ENCODE measurements around the gene VTI1A.

The VTI1A gene

DNA sequence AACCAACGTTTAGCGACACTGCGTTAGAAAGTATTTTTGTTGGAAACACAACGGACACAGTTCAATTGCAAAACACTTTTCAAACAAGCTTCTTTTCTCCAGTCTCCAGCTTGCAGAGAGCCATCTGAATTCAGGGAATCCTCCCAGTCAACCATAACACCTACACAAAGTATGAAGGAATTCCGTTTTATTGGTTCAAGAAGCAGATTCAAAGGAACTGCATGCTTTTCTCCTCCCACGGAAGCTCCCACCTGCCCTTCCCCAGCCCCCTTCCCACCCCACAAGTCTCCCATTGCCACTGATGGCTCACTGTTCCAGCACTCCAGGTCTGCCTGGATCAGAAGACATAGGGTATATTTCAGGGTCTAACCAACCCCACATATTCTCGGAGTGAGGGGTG, 312.5 kb downstream of the VTI1A start:
- Histone ChIP-seq H3K4me1 (ENCODE audit: control insufficient read depth, insufficient read depth, low read length) (peaks cover 2% of the 10 kb centered on the region), H3K4me3 (ENCODE audit: low read depth, low read length) (no peak overlapping the region), H3K36me3 (ENCODE audit: control insufficient read depth, insufficient read depth, low read length) (no peaks in the 10 kb centered on the region), H3K27me3 (ENCODE audit: control insufficient read depth, insufficient read depth, low read length) (no peaks in the 10 kb centered on the region), H3K9me3 (ENCODE audit: control insufficient read depth, insufficient read depth, low read length) (no peaks in the 10 kb centered on the region), H3K9ac (ENCODE audit: low read depth, low read length) (no peak overlapping the region)

DNA sequence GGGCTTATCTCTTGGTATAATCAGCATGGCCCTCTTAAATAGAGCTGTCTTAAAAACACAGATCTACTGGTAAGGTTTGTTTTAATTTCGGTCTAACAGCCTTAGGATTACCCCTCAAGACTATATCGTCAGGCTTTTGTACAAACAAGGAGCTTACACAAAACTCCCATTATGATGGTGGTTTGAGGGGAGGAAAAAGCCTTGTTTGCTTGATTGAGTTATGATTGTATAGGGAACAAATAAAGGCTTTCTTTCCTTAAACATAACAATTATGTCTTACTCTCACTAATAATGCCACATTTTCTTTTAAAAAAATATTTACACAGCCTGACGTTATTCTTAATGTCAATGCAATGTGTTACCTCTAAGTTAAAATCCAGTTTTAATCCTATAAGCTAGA, 314.2 kb downstream of the VTI1A start:
- Histone ChIP-seq H3K27me3 (ENCODE audit: control insufficient read depth, insufficient read depth, low read length) (no peaks in the 10 kb centered on the region), H3K9ac (ENCODE audit: low read depth, low read length) (no peak overlapping the region), H3K4me1 (ENCODE audit: control insufficient read depth, insufficient read depth, low read length) (peaks cover 6% of the 10 kb centered on the region), H3K36me3 (ENCODE audit: control insufficient read depth, insufficient read depth, low read length) (no peaks in the 10 kb centered on the region), H3K4me3 (ENCODE audit: low read depth, low read length) (no peak overlapping the region), H3K9me3 (ENCODE audit: control insufficient read depth, insufficient read depth, low read length) (no peaks in the 10 kb centered on the region)

DNA sequence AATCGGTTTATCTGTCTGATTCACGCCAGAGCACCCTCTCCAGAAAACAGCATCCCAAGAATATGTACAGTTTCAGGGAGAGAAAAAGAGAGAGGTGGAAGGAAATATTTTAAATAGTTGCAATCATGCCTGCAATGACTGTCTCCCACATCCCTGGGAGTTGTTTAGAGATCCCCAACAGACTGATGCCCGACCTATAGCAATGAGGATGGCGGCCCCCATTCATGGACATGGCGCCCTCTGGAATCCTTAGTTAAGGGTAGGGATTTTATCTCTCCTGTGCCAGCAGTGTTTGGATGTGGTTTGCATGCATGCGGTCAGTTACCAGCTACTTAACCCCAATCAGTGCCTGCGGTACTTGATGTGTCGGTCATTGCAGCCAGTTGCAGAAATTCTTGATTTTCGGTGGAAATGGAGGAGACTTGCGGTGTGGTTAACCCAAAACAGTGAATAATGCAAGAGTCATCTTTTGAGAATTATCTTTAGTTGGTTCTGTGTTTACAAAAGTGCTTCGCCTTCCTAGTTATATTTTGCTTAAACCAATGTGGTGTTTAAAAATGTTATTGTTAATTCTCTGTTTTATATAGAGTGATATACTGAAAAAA, 317.0 kb downstream of the VTI1A start:
- H3K36me3 ChIP-seq (ENCODE audit: control insufficient read depth, insufficient read depth, low read length) = no peaks in the 10 kb centered on the region
- H3K4me1 ChIP-seq (ENCODE audit: control insufficient read depth, insufficient read depth, low read length) = peaks cover 20% of the 10 kb centered on the region
- no peaks in the 10 kb centered on the region for H3K9me3 ChIP-seq (ENCODE audit: control insufficient read depth, insufficient read depth, low read length)
- no peaks in the 10 kb centered on the region for H3K27me3 ChIP-seq (ENCODE audit: control insufficient read depth, insufficient read depth, low read length)
- no peak overlapping the region for H3K9ac ChIP-seq (ENCODE audit: low read depth, low read length)
- no peak overlapping the region for H3K4me3 ChIP-seq (ENCODE audit: low read depth, low read length)

DNA sequence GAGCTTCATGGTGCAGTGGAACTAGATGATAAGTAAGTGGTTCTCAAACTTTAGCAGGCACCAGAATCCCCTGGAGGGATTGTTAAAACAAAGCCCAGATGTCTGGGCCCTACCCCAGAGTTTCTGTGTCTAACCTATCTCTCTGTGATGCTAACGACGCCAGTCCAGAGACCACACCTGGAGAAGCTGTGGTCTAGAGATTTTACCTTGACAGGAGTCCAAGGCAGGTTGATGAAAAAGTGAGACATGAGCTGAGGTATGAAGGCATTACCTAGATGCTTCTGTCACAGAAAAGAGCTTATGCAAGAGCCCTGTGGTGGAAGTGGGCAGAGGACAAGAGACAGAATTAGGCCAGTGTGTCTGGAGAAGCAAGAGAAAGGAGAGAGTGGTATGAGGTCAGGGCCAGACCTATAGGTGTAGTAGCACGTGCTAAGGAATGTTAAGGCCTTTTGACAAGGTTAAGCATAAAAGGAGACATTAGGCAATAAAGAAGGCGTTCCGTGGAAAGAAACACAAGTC, 318.8 kb downstream of the VTI1A start:
- Histone ChIP-seq H3K27me3 (ENCODE audit: control insufficient read depth, insufficient read depth, low read length) (no peaks in the 10 kb centered on the region), H3K4me1 (ENCODE audit: control insufficient read depth, insufficient read depth, low read length) (peaks cover 18% of the 10 kb centered on the region), H3K9me3 (ENCODE audit: control insufficient read depth, insufficient read depth, low read length) (no peaks in the 10 kb centered on the region), H3K36me3 (ENCODE audit: control insufficient read depth, insufficient read depth, low read length) (no peaks in the 10 kb centered on the region), H3K4me3 (ENCODE audit: low read depth, low read length) (no peak overlapping the region), H3K9ac (ENCODE audit: low read depth, low read length) (no peak overlapping the region)

DNA sequence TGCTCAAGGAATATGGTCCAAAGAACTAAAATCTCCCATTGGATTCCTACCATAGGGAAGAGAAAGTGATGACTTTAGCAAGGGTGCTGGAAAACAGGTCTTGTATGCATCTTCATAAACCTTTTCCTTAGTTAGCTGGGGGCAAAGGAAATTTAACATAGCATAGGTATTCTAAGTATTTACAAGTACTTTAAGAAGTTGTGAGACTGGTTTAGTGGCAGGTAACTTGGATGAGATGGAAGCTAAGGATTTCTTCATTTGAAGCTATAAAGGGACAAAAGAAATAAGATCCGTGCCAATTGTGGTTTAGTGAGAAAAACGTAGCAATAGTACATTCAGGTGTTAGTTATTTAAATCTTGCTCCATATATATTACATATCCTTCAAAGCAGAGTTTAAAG, 319.6 kb downstream of the VTI1A start:
- no peak overlapping the region for H3K9ac ChIP-seq (ENCODE audit: low read depth, low read length)
- H3K9me3 ChIP-seq (ENCODE audit: control insufficient read depth, insufficient read depth, low read length) = no peaks in the 10 kb centered on the region
- no peaks in the 10 kb centered on the region for H3K36me3 ChIP-seq (ENCODE audit: control insufficient read depth, insufficient read depth, low read length)
- H3K4me3 ChIP-seq (ENCODE audit: low read depth, low read length) = no peak overlapping the region
- peaks cover 18% of the 10 kb centered on the region for H3K4me1 ChIP-seq (ENCODE audit: control insufficient read depth, insufficient read depth, low read length)
- no peaks in the 10 kb centered on the region for H3K27me3 ChIP-seq (ENCODE audit: control insufficient read depth, insufficient read depth, low read length)

DNA sequence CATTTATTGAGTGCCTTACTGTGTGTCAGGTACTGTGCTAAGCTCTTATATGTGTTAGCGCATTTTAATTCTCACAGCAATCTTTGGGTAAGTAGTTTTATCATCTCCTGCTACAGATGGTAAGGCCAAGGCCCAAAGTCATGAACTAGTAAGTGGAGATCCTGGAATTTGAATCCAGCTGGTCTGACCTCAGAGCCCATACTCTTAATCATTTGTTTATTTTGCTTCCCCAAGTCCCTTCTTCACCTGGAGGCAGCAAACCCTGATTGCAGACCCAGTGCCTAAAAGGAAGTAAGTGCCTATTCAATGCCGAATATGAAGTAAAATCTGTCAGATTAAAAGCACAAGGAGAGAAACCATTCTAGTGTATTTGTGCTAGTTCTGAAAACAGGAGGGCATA, 320.1 kb downstream of the VTI1A start:
- H3K9ac ChIP-seq (ENCODE audit: low read depth, low read length) = no peak overlapping the region
- H3K4me3 ChIP-seq (ENCODE audit: low read depth, low read length) = no peak overlapping the region
- no peaks in the 10 kb centered on the region for H3K36me3 ChIP-seq (ENCODE audit: control insufficient read depth, insufficient read depth, low read length)
- H3K9me3 ChIP-seq (ENCODE audit: control insufficient read depth, insufficient read depth, low read length) = no peaks in the 10 kb centered on the region
- no peaks in the 10 kb centered on the region for H3K27me3 ChIP-seq (ENCODE audit: control insufficient read depth, insufficient read depth, low read length)
- H3K4me1 ChIP-seq (ENCODE audit: control insufficient read depth, insufficient read depth, low read length) = peaks cover 18% of the 10 kb centered on the region

DNA sequence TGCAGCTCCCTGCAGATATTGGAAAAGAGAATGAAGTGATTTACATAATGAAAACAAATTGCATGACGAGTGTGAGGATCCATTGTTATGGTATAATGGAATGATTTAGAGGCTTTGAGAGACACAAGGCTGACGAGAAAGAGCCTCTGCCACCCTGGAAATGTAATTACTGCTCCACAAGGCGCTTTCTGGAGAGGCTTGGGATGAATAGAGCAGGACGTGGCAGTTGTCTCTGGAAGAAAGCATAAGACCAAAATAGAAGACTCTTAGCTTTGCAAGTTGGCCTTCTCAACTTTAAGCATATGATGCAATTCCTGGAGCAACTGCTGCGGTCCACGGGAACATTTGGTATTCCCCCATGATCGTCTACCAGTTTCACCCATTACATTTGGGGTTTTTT, 321.1 kb downstream of the VTI1A start:
- H3K27me3 ChIP-seq (ENCODE audit: control insufficient read depth, insufficient read depth, low read length) = no peaks in the 10 kb centered on the region
- peaks cover 18% of the 10 kb centered on the region for H3K4me1 ChIP-seq (ENCODE audit: control insufficient read depth, insufficient read depth, low read length)
- no peak overlapping the region for H3K9ac ChIP-seq (ENCODE audit: low read depth, low read length)
- no peaks in the 10 kb centered on the region for H3K9me3 ChIP-seq (ENCODE audit: control insufficient read depth, insufficient read depth, low read length)
- H3K4me3 ChIP-seq (ENCODE audit: low read depth, low read length) = no peak overlapping the region
- H3K36me3 ChIP-seq (ENCODE audit: control insufficient read depth, insufficient read depth, low read length) = no peaks in the 10 kb centered on the region

DNA sequence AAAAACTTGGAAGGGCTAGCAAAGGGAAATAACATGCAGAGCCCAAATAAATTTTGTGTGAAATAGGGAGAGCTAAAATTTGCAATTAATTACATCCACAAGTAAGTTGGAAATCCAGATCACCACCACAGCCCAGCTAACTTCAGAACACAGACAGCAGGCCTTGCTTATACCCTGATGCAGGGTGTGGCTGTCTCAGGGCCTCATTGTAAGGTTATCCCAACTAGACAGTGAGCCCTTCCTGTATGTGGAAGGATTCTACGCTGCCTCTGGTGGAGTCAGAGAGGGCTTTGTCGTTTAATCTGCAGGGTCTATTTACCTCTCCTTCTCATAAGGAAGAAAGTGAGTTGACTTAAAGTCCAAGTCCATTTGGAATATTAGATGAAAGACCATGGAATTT, 322.1 kb downstream of the VTI1A start:
- Histone ChIP-seq H3K9me3 (ENCODE audit: control insufficient read depth, insufficient read depth, low read length) (no peaks in the 10 kb centered on the region), H3K36me3 (ENCODE audit: control insufficient read depth, insufficient read depth, low read length) (no peaks in the 10 kb centered on the region), H3K9ac (ENCODE audit: low read depth, low read length) (no peak overlapping the region), H3K27me3 (ENCODE audit: control insufficient read depth, insufficient read depth, low read length) (no peaks in the 10 kb centered on the region), H3K4me1 (ENCODE audit: control insufficient read depth, insufficient read depth, low read length) (peaks cover 18% of the 10 kb centered on the region), H3K4me3 (ENCODE audit: low read depth, low read length) (no peak overlapping the region)

DNA sequence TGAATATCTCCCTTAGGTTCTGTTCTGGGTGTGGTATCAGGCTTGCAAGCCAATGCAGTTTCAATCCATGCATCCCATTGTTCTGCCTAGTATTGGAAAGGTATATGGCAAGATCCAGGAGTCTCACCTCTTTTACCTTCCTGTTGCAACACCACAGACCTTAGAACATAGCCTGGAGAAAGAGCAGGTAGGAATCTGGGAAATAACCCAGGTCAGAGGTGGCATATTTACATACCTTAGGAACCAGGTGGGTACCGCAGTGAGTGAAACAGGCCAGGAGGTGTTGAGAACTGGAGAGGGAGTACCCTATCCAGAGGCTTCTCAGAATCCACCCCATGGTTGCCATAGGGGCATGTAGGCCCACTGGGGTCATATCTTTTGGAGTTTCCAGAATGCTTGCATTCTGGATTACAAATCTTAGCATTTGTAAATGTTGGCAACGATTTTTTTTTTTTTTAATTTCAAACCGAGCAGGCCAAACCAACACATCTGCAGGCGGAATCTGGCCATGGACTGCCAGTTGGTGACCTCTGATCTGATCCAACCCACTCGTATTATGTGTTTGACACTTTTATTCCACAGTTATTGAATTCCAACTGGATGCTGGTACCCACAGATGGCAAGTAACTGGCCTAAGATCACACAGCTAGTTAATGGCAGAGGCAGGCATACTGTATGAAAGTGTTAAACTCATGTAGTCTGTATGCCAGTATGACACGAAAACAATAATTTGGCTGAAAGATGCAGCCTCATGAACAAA, 322.8 kb downstream of the VTI1A start:
- H3K27me3 ChIP-seq (ENCODE audit: control insufficient read depth, insufficient read depth, low read length) = no peaks in the 10 kb centered on the region
- H3K9ac ChIP-seq (ENCODE audit: low read depth, low read length) = no peak overlapping the region
- no peaks in the 10 kb centered on the region for H3K36me3 ChIP-seq (ENCODE audit: control insufficient read depth, insufficient read depth, low read length)
- H3K4me1 ChIP-seq (ENCODE audit: control insufficient read depth, insufficient read depth, low read length) = peaks cover 18% of the 10 kb centered on the region
- H3K4me3 ChIP-seq (ENCODE audit: low read depth, low read length) = no peak overlapping the region
- no peaks in the 10 kb centered on the region for H3K9me3 ChIP-seq (ENCODE audit: control insufficient read depth, insufficient read depth, low read length)

DNA sequence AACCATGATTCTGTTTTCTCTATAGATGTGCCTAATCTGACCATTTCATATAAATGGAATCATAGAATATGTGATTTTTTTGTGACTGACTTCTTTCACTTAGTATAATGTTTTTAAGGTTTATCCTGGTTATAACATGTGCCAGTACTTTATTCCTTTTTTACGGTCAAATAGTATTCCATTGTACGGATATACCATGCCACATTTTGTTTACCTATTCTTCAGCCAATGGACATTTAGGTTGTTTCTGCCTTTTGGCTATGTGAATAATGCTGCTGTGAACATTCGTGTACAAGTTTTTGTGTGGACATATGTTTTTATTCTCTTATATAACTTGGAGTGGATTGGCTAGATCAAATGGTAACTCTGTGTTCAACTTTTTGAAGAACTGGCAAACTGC, 324.7 kb downstream of the VTI1A start:
- Histone ChIP-seq H3K4me1 (ENCODE audit: control insufficient read depth, insufficient read depth, low read length) (peaks cover 14% of the 10 kb centered on the region), H3K9me3 (ENCODE audit: control insufficient read depth, insufficient read depth, low read length) (no peaks in the 10 kb centered on the region), H3K4me3 (ENCODE audit: low read depth, low read length) (no peak overlapping the region), H3K9ac (ENCODE audit: low read depth, low read length) (no peak overlapping the region), H3K27me3 (ENCODE audit: control insufficient read depth, insufficient read depth, low read length) (no peaks in the 10 kb centered on the region), H3K36me3 (ENCODE audit: control insufficient read depth, insufficient read depth, low read length) (no peaks in the 10 kb centered on the region)

DNA sequence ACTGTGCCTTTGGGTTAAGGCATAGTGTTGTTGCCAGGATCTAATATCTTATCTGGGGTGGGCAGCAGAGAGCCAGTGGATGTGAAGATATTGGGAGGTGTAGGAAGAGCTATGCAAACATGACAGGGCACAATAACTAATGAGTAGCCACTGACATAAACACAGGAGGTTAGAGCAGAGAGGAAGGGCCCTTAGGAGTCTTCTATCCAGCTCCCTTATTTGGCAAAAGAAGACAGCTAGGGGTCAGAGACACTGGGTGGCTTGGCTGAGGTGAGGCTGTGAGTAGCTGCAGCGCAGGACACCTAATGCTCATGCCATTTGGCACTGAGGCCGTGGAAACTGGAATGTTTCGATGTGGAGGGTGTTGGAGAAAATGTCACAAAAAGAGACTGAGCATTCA, 326.8 kb downstream of the VTI1A start:
- Histone ChIP-seq H3K36me3 (ENCODE audit: control insufficient read depth, insufficient read depth, low read length) (no peaks in the 10 kb centered on the region), H3K9me3 (ENCODE audit: control insufficient read depth, insufficient read depth, low read length) (no peaks in the 10 kb centered on the region), H3K27me3 (ENCODE audit: control insufficient read depth, insufficient read depth, low read length) (no peaks in the 10 kb centered on the region), H3K4me3 (ENCODE audit: low read depth, low read length) (no peak overlapping the region), H3K9ac (ENCODE audit: low read depth, low read length) (no peak overlapping the region), H3K4me1 (ENCODE audit: control insufficient read depth, insufficient read depth, low read length) (no peaks in the 10 kb centered on the region)

DNA sequence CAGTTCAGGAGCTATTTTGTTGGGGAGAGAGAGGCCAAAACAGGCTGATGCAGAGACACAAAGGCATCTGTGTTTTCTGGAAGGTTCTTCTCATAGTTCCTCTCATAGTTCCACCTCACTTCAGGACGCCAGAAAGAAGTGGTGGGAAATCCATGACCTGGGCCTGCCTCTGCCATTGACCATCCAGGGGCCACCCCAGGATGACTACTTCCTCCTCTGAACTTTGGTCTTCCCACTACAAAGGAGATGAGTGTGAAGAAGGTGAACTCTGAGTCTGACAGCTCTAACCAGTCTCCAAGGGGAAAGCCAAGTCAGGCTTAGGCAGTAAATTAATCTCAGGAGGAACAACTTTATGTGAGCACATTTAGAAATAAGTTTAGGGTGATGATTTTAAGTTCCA, 327.2 kb downstream of the VTI1A start:
- H3K4me3 ChIP-seq (ENCODE audit: low read depth, low read length) = no peak overlapping the region
- H3K4me1 ChIP-seq (ENCODE audit: control insufficient read depth, insufficient read depth, low read length) = no peaks in the 10 kb centered on the region
- H3K27me3 ChIP-seq (ENCODE audit: control insufficient read depth, insufficient read depth, low read length) = no peaks in the 10 kb centered on the region
- H3K36me3 ChIP-seq (ENCODE audit: control insufficient read depth, insufficient read depth, low read length) = no peaks in the 10 kb centered on the region
- H3K9me3 ChIP-seq (ENCODE audit: control insufficient read depth, insufficient read depth, low read length) = no peaks in the 10 kb centered on the region
- no peak overlapping the region for H3K9ac ChIP-seq (ENCODE audit: low read depth, low read length)

Data from iPS-15b (cell line).